ENCODE data around the gene ALAS1. TPM values are rescaled to one million over a fixed set of nuclear protein-coding genes. Genes with fewer than 3 reads are reported as not detected.

The ALAS1 gene
- total and polyA plus RNA-seq, 2 of the 13 experiments (the other 11 are each of a cell fraction or from before 2014, with no cell fraction given): 36.0 to 43.2 TPM

DNA sequence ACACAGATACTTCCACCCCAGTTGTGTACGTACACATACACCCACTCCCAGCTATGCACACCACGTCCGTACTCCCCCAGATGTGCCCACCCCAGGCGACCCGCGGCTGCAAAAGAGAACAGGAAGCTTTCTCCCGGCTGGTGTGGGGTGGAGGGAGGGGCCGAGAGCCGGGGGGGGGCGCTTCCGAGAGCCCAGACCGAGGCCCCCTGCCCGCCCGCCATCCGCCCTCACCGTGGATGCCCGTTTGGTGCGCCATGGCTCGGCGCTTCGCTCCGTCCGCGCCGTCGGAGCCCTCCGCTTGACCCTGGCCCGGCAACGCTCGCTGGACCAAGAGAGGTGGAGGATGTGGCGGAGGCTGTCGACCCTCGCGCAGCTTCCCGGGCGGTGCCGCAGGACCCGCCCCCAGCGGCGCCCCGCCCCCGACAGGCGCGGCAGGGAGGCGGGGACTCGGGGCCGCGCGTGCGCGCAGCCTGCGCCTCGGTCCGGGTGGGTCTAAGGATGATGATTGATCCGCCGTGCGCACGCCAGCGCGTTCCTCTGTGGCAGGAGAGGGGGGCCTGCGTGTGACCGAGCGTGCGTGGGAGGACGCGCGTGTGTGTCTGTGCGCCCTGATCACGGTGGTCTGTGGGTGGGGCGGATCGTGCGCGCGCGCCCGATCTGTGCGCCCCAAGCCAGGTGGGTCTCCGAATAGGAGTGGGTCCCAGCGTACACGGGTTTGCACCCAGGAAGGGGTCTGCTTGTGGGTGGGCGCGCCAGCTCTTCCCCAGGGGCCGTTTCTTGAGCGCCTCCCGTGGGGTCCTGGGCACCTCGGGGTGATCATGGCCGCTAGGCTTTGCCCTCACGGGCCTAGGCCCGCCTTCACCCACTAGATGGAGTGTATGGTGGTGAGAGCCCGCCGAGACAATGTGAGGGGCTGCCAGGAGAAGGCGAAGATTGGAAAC is 41.1 kb downstream of the ALAS1 start, which contains the start of gene TWF2 (continued):
- TF ChIP-seq ZKSCAN5 (CRISPR knock-in tag; IDR thresholded peaks at IDR 0.05) (no peak), ARNTL (CRISPR knock-in tag; IDR thresholded peaks at IDR 0.05) (no peak), ZNF430 (CRISPR knock-in tag; IDR thresholded peaks at IDR 0.05) (peak; percentile 84), XBP1 (CRISPR knock-in tag; IDR thresholded peaks at IDR 0.05) (no peak), YY1 (IDR thresholded peaks at IDR 0.05; ENCODE audit: insufficient read depth, insufficient replicate concordance, low read depth, low read length) (peak; percentile 80), ZSCAN25 (CRISPR knock-in tag; IDR thresholded peaks at IDR 0.05) (0 out of 2 replicates have a peak, but pooled peaks have one; percentile 55), ZHX2 (IDR thresholded peaks at IDR 0.05; ENCODE audit: low read depth) (no peak), ZHX2 (CRISPR knock-in tag; IDR thresholded peaks at IDR 0.05; ENCODE audit: borderline replicate concordance) (no peak), ZNF781 (CRISPR knock-in tag; IDR thresholded peaks at IDR 0.05; ENCODE audit: borderline replicate concordance, not compliant biosample characterization) (peak; percentile 9), ADNP (CRISPR knock-in tag; IDR thresholded peaks at IDR 0.05) (no peak), FIP1L1 (IDR thresholded peaks at IDR 0.05; ENCODE audit: borderline replicate concordance, insufficient read depth, low read depth, low read length) (no peak), NFE2L2 (IDR thresholded peaks at IDR 0.05; ENCODE audit: low read length) (no peak), STAT6 (CRISPR knock-in tag; IDR thresholded peaks at IDR 0.05; ENCODE audit: borderline replicate concordance) (no peak), NFE2L1 (CRISPR knock-in tag; IDR thresholded peaks at IDR 0.05; ENCODE audit: borderline replicate concordance) (no peak)
- TF ChIP-seq, protein P1, sequence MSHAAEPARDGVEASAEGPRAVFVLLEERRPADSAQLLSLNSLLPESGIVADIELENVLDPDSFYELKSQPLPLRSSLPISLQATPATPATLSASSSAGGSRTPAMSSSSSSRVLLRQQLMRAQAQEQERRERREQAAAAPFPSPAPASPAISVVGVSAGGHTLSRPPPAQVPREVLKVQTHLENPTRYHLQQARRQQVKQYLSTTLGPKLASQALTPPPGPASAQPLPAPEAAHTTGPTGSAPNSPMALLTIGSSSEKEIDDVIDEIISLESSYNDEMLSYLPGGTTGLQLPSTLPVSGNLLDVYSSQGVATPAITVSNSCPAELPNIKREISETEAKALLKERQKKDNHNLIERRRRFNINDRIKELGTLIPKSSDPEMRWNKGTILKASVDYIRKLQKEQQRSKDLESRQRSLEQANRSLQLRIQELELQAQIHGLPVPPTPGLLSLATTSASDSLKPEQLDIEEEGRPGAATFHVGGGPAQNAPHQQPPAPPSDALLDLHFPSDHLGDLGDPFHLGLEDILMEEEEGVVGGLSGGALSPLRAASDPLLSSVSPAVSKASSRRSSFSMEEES (CRISPR knock-in tag; IDR thresholded peaks at IDR 0.05): no peak; the same call in 1 of the 2 replicates
- TF ChIP-seq, protein P2, sequence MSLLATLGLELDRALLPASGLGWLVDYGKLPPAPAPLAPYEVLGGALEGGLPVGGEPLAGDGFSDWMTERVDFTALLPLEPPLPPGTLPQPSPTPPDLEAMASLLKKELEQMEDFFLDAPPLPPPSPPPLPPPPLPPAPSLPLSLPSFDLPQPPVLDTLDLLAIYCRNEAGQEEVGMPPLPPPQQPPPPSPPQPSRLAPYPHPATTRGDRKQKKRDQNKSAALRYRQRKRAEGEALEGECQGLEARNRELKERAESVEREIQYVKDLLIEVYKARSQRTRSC (CRISPR knock-in tag; IDR thresholded peaks at IDR 0.05; ENCODE audit: low read depth): no peak

Measured in HepG2 (cell line).